Stimulated activated memory B cell treated with anti-CD40 and anti-IgM and Interleukin-4, amounts not matched to agents 10 μg/mL and 1 μg/mL and 100 μg/mL, for 72 hours (primary cell): Measurements from ENCODE around the gene EIF2S3.

Experiments used
- ATAC-seq: fragments of 150-1000 bp; cut with Tn5 transposase; 2 replicates; pipeline ENCODE4 v1.10.0; 2021
- H3K27ac Mint-ChIP-seq: one replicate; pipeline ENCODE4 v1.8.0; 2022; ENCODE audit warnings: mild to moderate bottlenecking, mixed read lengths
- H3K27me3 Mint-ChIP-seq: one replicate; pipeline ENCODE4 v1.8.0; 2022; ENCODE audit warnings: mixed read lengths
- H3K36me3 Mint-ChIP-seq: one replicate; pipeline ENCODE4 v1.8.0; 2022; ENCODE audit warnings: mixed read lengths
- H3K4me1 Mint-ChIP-seq: one replicate; pipeline ENCODE4 v1.8.0; 2022; ENCODE audit warnings: mixed read lengths
- H3K4me3 Mint-ChIP-seq: one replicate; pipeline ENCODE4 v1.8.0; 2022; ENCODE audit warnings: mild to moderate bottlenecking, moderate library complexity, mixed read lengths
- H3K9me3 Mint-ChIP-seq: one replicate; pipeline ENCODE4 v1.8.0; 2022; ENCODE audit warnings: mixed read lengths

Gene EIF2S3

DNA sequence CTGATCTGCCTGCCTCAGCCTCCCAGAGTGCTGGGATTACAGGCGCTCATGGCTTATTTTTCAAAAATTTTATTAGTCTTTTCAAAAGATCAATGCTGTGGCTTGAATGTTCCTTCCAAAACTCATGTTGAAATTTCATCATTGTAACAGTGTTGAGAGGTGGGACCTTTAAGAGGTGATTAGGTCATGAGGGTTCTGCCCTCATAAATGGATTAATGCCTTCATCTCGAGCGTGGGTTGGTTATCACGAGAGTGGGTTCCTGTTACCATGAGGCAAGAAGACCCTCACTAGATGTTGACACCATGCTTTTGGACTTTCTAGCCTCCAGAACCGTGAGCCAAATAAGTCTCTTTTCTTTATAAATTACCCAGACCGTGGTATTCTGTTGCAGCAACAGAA, 30.3 kb downstream of the EIF2S3 start:
- Mint-ChIP-seq H3K27ac (no peak overlapping the region), H3K4me1 (peaks cover 10% of the 10 kb centered on the region), H3K36me3 (no peaks in the 10 kb centered on the region), H3K4me3 (no peak overlapping the region), H3K27me3 (no peaks in the 10 kb centered on the region), H3K9me3 (no peaks in the 10 kb centered on the region)
- no peak for ATAC-seq

DNA sequence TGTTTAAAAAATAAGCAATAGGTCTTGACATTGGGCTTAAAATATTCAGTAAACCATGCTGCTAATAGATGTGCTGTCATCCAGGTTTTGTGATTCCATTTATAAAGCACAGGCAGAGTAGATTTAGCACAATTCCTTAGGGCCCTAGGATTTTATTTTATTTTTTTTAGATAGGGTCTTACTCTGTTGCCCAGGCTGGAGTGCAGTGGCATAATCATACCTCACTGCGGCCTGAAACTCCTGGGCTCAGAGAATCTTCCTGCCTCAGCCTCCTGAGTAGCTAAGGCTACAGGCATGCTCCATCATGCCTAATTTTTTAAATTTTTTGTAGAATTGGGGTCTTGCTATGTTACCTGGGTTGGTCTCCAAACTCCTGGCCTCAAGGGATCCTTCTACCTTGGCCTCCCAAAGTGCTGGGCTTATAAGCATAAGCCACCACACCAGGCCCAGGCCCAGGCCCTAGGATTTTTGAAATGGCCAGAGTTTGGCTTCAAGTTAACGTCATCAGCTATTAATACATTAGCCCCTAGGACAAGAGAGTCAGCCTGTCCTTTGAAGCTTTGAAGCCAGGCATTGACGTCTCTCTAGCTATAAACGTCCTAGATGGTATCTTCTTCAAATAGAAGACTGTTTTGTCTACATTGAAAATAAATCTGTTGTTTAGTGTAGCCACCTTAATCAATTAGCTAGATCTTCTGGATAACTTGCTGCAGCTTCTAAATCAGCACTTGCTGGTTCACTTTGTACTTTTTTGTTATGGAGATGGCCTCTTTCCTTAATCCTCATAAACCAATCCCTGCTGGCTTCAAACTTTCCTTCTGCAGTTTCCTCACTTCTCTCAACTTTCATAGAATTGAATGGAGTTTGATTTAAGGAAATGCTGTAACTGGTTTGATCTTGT, 35.8 kb downstream of the EIF2S3 start:
- H3K4me3 Mint-ChIP-seq: no peak overlapping the region
- H3K27ac Mint-ChIP-seq: no peak overlapping the region
- no peaks in the 10 kb centered on the region for H3K9me3 Mint-ChIP-seq
- ATAC-seq: no peak
- no peaks in the 10 kb centered on the region for H3K4me1 Mint-ChIP-seq
- peaks cover 6% of the 10 kb centered on the region for H3K36me3 Mint-ChIP-seq
- no peaks in the 10 kb centered on the region for H3K27me3 Mint-ChIP-seq

DNA sequence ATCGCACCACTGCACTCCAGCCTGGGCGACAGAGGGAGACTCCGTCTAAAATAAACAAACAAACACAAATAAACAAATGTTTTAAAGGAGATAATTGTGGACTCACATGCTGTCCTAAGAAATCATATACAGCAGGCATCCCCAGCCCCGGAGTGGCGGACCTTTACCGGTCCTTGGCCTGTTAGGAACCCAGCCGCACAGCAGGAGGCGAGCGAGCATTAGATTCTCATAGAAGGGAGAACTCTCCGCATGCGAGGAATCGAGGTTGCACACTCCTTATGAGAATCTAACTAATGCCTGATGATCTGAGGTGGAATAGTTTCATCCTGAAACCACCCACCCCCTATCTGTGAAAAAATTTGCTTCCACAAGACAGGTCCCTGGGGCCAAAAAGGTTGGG, 39.0 kb downstream of the EIF2S3 start:
- ATAC-seq: no peak
- Mint-ChIP-seq H3K36me3 (peaks cover 6% of the 10 kb centered on the region), H3K27me3 (no peaks in the 10 kb centered on the region)

DNA sequence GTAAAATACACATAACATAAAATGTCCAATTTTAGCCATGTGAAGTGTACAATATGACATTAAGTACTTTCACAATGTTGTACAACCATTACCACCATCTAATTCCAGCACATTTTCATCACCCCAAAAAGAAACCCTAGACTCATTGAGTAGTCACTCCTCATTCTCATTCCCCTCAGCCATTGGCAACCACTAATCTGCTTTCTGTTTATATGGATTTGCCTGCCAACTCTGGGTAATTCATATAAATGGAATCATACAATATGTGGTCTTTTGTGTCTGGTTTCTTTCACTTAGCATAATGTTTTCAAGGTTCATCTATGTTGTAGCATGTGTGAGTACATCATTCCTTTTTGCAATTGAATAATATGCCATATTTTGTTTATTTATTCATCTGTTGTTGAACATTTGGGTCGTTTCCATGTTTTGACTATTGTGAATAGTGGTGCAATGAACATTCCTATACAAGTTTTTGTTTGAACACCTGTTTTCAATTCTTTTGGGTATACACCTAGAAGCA, 43.0 kb downstream of the EIF2S3 start:
- Mint-ChIP-seq H3K4me3 (no peak overlapping the region), H3K9me3 (no peaks in the 10 kb centered on the region), H3K27me3 (no peaks in the 10 kb centered on the region), H3K4me1 (no peaks in the 10 kb centered on the region), H3K27ac (no peak overlapping the region), H3K36me3 (no peaks in the 10 kb centered on the region)
- ATAC-seq: no peak

More for the DNA sequence above, 39.0 kb downstream of the EIF2S3 start:
- no peak overlapping the region for H3K27ac Mint-ChIP-seq
- H3K4me3 Mint-ChIP-seq: no peak overlapping the region
- no peaks in the 10 kb centered on the region for H3K4me1 Mint-ChIP-seq
- H3K9me3 Mint-ChIP-seq: no peaks in the 10 kb centered on the region

DNA sequence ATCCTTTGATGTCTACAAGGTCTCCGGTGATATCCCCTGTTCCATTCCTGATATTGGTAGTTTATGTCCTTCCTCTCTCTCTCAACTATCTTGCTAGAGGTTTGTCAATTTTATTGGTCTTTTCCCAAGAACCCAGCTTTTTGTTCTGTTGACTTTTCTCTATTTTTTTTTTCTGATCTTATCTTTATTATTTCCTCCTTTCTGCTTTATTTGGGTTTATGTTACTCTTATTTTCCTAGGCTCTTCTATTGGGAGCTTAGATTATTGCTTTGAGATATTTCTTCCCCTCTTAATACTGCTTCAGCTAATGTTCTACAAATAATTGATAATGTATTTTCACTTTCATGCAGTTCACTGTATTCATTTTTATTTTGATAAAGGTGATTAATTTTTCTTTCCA, 44.2 kb downstream of the EIF2S3 start:
- Mint-ChIP-seq H3K27ac (no peak overlapping the region), H3K36me3 (no peaks in the 10 kb centered on the region), H3K4me3 (no peak overlapping the region), H3K27me3 (no peaks in the 10 kb centered on the region), H3K4me1 (no peaks in the 10 kb centered on the region), H3K9me3 (no peaks in the 10 kb centered on the region)
- no peak for ATAC-seq

DNA sequence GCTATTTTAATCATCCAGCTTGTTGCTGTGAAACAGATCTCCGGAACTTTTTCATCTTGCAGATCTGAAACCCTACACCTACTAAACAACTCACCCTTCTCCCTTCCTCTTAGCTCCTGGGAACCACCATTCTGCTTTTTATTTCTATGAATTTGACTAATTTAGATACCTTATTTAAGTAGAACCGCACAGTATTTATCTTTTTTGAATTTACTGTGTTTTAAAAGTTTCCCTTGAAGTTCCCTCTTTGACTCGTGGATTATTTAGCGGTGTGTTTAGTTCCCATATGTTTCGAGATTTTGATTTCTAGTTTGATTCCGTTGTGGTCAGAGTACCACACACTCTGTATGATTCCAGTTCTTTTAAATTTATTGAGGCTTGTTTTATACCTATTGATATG, 44.6 kb downstream of the EIF2S3 start:
- H3K4me1 Mint-ChIP-seq: no peaks in the 10 kb centered on the region
- H3K36me3 Mint-ChIP-seq: no peaks in the 10 kb centered on the region
- no peak overlapping the region for H3K27ac Mint-ChIP-seq
- H3K27me3 Mint-ChIP-seq: no peaks in the 10 kb centered on the region
- ATAC-seq: no peak
- no peak overlapping the region for H3K4me3 Mint-ChIP-seq
- no peaks in the 10 kb centered on the region for H3K9me3 Mint-ChIP-seq

DNA sequence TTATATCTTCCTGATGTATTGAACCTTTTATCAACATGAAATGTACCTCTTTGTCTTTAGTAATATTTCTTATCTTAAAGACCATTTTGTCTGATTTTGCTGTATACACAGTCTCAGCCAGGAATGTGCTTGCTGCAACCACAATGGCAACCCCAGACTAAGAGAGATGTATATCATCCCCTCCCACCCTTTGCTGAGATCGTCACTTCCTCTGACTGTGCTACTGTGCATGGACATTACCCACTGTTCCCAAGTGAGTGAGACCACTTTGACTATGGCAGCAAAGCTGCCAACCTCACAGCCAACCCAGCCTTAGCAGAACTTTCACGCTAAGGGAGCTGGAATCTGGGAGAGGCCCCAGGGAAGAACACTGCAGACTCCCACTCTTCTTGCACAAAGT, 46.0 kb downstream of the EIF2S3 start:
- Mint-ChIP-seq H3K36me3 (no peaks in the 10 kb centered on the region), H3K9me3 (no peaks in the 10 kb centered on the region), H3K27me3 (no peaks in the 10 kb centered on the region), H3K27ac (no peak overlapping the region), H3K4me3 (no peak overlapping the region), H3K4me1 (no peaks in the 10 kb centered on the region)
- ATAC-seq: no peak

DNA sequence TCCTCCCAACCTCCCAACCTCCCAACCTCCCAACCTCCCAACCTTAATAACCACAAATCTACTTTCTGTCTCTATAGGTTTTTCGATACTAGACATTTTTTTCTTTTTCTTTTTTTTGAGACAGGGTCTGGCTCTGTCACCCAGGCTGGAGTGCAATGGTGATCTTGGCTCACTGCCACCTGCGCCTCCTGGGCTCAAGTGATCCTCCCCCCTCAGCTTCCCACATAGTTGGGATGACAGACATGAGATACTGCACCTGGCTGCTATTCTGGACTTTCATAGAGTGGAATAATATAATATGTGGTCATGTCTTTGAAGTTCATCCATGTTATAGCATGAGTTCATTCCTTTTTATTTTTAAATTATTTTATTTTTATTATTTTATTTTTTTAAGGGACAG, 55.3 kb downstream of the EIF2S3 start:
- H3K27ac Mint-ChIP-seq: no peak overlapping the region
- H3K9me3 Mint-ChIP-seq: no peaks in the 10 kb centered on the region

DNA sequence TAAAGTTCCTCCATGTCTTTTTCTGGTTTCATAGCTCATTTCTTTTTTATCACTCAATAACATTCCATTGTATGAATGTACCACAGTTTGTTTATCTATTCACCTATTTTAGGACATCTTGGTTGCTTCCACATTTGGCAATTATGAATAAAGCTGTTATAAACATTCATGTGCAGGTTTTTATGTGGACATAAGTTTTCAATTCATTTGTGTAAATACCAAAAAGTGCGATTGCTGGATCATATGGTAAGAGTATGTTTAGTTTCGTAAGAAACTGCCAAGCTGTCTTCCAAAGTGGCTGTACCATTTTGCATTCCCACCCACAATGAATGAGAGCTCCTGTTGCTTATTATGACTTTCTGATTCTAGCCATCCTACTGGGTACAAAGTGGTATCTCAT, 58.4 kb downstream of the EIF2S3 start:
- Mint-ChIP-seq H3K9me3 (no peaks in the 10 kb centered on the region), H3K4me1 (no peaks in the 10 kb centered on the region), H3K4me3 (no peak overlapping the region), H3K27ac (no peak overlapping the region), H3K27me3 (no peaks in the 10 kb centered on the region), H3K36me3 (peaks cover 15% of the 10 kb centered on the region)
- ATAC-seq: no peak

More for the DNA sequence above, 55.3 kb downstream of the EIF2S3 start:
- Mint-ChIP-seq H3K4me1 (no peaks in the 10 kb centered on the region), H3K27me3 (no peaks in the 10 kb centered on the region), H3K36me3 (peaks cover 15% of the 10 kb centered on the region), H3K4me3 (no peak overlapping the region)
- no peak for ATAC-seq

DNA sequence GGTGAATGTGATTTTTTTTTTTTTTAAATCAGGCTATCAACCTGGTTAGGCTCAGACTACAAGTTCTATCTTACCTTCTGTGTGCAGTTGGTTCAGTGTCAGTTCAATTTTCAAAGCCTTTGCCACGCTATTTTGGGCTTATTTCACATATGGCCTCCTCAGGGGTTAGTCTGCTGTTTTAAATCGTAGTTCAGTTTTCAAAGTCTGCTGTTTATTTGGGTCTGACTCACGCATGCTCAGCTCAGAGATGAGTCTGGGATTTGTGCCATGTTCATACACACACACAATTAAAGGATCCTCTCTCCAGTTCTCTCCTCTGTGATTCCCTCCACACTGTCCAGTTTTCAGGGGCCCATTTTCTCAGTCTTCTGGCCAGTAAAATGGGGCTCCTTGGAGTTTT, 62.5 kb downstream of the EIF2S3 start:
- H3K27me3 Mint-ChIP-seq: no peaks in the 10 kb centered on the region
- no peaks in the 10 kb centered on the region for H3K9me3 Mint-ChIP-seq
- no peak overlapping the region for H3K27ac Mint-ChIP-seq
- no peaks in the 10 kb centered on the region for H3K4me1 Mint-ChIP-seq
- H3K4me3 Mint-ChIP-seq: no peak overlapping the region
- H3K36me3 Mint-ChIP-seq: no peaks in the 10 kb centered on the region
- no peak for ATAC-seq

DNA sequence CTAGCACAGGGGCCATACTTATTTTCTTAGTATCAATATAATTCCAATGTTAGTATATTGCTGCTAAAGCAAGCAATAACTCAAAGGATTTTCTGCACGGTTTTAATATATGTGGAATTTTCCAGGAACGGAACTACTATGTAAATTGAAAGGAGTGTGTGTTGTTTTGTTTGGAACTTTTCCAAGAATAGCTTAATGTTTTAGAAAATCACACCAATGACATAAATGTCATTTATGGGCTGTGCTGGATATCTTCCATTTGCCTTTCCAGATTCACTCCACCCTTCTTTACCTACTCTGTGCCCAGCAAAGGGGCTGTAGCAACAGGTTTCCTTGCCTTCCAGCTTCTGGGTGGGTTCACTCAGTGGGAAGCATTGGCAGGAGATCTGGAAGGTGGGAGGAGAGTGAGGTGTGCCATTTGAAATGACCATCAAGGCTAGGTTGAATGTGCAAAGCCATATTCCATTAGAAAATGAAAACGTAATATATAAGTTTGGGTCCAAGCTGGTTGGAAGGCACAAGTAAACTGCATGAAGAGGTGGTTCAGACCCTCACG, 69.6 kb downstream of the EIF2S3 start:
- Mint-ChIP-seq H3K4me3 (no peak overlapping the region), H3K9me3 (no peaks in the 10 kb centered on the region), H3K27me3 (no peaks in the 10 kb centered on the region), H3K36me3 (no peaks in the 10 kb centered on the region), H3K27ac (no peak overlapping the region), H3K4me1 (no peaks in the 10 kb centered on the region)
- no peak for ATAC-seq

DNA sequence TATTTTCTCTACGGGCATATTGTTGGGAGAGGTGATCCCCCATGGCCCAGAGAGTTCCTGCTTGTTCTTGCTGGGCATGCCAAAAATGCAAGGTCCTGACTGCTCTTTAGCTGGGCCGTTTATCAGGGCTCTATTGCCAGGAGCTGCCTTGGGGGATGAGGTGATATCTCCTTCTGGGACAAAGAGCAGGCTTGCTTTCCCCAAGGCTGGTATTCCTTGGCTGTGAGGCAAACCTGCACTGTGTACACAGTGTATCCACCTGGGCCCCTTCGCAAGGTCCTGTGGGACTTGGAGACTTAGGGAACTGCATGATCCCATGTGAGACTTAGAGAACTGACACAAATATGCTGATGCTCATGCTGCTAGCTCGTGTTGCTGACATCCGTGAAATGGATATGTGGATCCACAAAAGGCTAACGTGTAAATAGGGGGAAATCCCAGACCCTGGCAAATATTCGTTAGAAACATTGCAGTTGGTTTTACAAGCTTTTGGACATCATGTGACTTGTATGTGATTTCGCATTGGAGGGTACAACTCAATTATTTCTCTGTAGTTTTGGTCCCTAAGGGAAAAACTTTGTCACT, 70.4 kb downstream of the EIF2S3 start:
- no peak overlapping the region for H3K27ac Mint-ChIP-seq
- no peaks in the 10 kb centered on the region for H3K27me3 Mint-ChIP-seq
- H3K4me1 Mint-ChIP-seq: no peaks in the 10 kb centered on the region
- H3K4me3 Mint-ChIP-seq: no peak overlapping the region
- H3K9me3 Mint-ChIP-seq: no peaks in the 10 kb centered on the region
- no peak for ATAC-seq
- no peaks in the 10 kb centered on the region for H3K36me3 Mint-ChIP-seq
